PFSK-1 (cell line): ENCODE results near the gene PRDM16.

ENCODE experiments used
- FOXP2 ChIP-seq: optimal IDR thresholded peaks from 2 replicates; pipeline ENCODE3; 2011; ENCODE audit warnings: borderline replicate concordance, control low read depth, inconsistent platforms; ENCODE audit not compliant: insufficient read depth; ENCODE audit errors: extremely low read length, extremely low read depth
- POLR2AphosphoS5 ChIP-seq: IDR thresholded peaks from 2 replicates; pipeline ENCODE4 v1.6.1; 2012; ENCODE audit warnings: low read depth, mild to moderate bottlenecking, control low read depth, low read length, moderate library complexity
- SIN3A ChIP-seq: IDR thresholded peaks from 2 replicates; pipeline ENCODE4 v1.6.1; 2012; ENCODE audit warnings: mild to moderate bottlenecking, low read length, moderate library complexity, borderline replicate concordance; ENCODE audit not compliant: insufficient read depth
- TAF1 ChIP-seq: IDR thresholded peaks from 2 replicates; pipeline ENCODE4 v1.6.1; 2012; ENCODE audit warnings: low read length, control low read depth, borderline replicate concordance; ENCODE audit not compliant: insufficient read depth
- TF ChIP-seq, protein P1 (sequence below), 2 experiments: IDR thresholded peaks; 2 replicates each; pipeline versions ENCODE4 v1.6.1 to v1.8.0; 2011 to 2012; ENCODE audit warnings: low read depth in 2 of 2, low read length in 2 of 2, control low read depth in 1 of 2, inconsistent platforms in 1 of 2, mild to moderate bottlenecking in 1 of 2, moderate library complexity in 1 of 2; ENCODE audit not compliant: insufficient read depth in 1 of 2

Gene PRDM16

DNA sequence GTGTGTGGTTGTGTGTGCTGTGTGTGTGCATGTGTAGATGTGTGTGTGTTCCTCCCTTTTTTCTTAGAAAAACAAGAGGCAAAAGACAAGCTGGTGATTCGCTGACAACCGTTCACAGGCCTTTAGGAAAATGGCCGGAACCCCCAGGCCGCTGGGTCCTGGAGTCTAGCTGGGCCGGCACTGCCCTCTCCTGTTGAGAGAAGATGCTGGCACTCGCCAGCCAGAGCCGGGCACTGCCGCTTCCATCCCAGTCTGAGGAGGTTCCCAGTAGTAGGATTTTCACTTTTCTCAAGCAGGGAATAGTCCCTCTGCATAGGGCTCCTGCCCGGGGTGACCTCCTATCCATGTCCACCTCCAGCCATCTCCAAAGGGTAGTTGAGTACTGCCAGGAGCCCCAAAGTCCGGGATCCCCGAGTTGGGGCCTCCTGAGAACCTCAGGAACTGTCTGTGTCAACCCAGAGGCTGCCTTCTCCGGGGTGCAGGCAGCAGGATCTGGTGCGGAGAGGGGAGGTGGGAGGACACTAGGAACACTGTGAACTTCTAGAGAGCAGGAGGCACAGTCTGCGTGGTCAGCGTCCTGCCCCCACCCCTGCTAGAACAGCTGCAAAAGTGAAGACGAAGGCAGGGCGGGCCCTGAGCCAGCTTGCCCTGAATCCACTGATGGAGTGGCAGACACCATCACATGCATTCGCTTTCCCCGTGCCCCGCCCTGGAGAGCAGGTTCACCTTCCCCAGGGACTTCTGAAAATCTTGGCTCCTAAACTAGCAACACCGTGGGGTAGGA, 341.3 kb downstream of the PRDM16 start:
- no peak for TF ChIP-seq FOXP2
- TF ChIP-seq, protein P1, sequence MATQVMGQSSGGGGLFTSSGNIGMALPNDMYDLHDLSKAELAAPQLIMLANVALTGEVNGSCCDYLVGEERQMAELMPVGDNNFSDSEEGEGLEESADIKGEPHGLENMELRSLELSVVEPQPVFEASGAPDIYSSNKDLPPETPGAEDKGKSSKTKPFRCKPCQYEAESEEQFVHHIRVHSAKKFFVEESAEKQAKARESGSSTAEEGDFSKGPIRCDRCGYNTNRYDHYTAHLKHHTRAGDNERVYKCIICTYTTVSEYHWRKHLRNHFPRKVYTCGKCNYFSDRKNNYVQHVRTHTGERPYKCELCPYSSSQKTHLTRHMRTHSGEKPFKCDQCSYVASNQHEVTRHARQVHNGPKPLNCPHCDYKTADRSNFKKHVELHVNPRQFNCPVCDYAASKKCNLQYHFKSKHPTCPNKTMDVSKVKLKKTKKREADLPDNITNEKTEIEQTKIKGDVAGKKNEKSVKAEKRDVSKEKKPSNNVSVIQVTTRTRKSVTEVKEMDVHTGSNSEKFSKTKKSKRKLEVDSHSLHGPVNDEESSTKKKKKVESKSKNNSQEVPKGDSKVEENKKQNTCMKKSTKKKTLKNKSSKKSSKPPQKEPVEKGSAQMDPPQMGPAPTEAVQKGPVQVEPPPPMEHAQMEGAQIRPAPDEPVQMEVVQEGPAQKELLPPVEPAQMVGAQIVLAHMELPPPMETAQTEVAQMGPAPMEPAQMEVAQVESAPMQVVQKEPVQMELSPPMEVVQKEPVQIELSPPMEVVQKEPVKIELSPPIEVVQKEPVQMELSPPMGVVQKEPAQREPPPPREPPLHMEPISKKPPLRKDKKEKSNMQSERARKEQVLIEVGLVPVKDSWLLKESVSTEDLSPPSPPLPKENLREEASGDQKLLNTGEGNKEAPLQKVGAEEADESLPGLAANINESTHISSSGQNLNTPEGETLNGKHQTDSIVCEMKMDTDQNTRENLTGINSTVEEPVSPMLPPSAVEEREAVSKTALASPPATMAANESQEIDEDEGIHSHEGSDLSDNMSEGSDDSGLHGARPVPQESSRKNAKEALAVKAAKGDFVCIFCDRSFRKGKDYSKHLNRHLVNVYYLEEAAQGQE (IDR thresholded peaks at IDR 0.05; ENCODE audit: insufficient read depth in 1 of 2, low read depth in 2 of 2, low read length in 2 of 2) = no peak
- TF ChIP-seq TAF1 = no peak
- TF ChIP-seq POLR2AphosphoS5 = no peak
- TF ChIP-seq SIN3A = no peak

DNA sequence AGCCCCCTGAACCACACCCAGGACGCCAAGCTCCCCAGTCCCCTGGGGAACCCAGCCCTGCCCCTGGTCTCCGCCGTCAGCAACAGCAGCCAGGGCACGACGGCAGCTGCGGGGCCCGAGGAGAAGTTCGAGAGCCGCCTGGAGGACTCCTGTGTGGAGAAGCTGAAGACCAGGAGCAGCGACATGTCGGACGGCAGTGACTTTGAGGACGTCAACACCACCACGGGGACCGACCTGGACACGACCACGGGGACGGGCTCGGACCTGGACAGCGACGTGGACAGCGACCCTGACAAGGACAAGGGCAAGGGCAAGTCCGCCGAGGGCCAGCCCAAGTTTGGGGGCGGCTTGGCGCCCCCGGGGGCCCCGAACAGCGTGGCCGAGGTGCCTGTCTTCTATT, 342.8 kb downstream of the PRDM16 start:
- TF ChIP-seq FOXP2 = no peak
- TF ChIP-seq TAF1 = no peak
- no peak for TF ChIP-seq SIN3A
- TF ChIP-seq, protein P1 (IDR thresholded peaks at IDR 0.05; ENCODE audit: insufficient read depth in 1 of 2, low read depth in 2 of 2, low read length in 2 of 2) = no peak
- no peak for TF ChIP-seq POLR2AphosphoS5

DNA sequence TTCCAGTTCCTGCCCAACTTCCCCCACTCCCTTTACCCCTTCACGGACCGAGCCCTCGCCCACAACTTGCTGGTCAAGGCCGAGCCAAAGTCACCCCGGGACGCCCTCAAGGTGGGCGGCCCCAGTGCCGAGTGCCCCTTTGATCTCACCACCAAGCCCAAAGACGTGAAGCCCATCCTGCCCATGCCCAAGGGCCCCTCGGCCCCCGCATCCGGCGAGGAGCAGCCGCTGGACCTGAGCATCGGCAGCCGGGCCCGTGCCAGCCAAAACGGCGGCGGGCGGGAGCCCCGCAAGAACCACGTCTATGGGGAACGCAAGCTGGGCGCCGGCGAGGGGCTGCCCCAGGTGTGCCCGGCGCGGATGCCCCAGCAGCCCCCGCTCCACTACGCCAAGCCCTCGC, 343.4 kb downstream of the PRDM16 start:
- TF ChIP-seq POLR2AphosphoS5 (no peak), SIN3A (no peak), FOXP2 (no peak), TAF1 (no peak)
- TF ChIP-seq, protein P1 (IDR thresholded peaks at IDR 0.05; ENCODE audit: insufficient read depth in 1 of 2, low read depth in 2 of 2, low read length in 2 of 2) = no peak

DNA sequence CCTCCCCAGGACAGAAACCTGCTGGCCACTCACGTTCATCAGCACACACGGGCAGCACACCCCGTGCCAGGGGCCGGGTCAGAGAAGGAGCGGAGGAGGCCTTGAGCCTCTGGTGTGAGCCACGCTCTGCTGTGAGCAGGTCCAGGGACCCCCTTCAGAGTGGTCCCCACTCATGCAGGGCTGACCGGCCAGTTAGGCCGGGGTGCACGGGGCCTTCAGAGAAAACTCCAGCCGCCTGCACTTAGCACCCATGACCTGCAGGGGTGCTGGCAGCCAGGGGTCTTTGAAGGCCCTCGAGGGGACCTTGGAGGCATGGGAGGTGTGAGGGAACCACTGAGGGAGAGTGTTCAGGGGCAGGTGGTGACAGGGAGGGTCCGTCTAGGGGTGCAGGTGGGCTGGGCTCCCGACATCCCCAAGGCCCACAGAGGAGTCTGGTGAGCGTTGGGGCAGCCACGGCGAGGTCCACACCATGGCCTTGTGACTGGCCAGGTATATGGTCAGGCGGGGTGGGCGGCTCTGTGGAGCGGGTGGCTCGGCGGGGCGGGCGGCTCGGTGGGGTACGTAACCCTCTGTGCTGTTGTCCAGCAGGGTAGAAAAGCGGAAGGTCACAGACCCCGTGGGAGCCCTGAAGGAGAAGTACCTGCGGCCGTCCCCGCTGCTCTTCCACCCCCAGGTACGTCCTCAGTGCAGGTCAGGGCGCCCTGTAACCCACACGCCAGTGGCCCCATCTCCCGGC, 345.1 kb downstream of the PRDM16 start:
- TF ChIP-seq SIN3A = no peak
- TF ChIP-seq POLR2AphosphoS5 = no peak
- no peak for TF ChIP-seq TAF1
- no peak for TF ChIP-seq FOXP2
- TF ChIP-seq, protein P1 (IDR thresholded peaks at IDR 0.05; ENCODE audit: insufficient read depth in 1 of 2, low read depth in 2 of 2, low read length in 2 of 2) = no peak
